ENCODE results near the gene TBX4. TPM values are rescaled to one million over a fixed set of nuclear protein-coding genes. Genes with fewer than 3 reads are reported as not detected.

The TBX4 gene
- total and polyA plus RNA-seq, 2 of the 13 experiments (the other 11 are each of a cell fraction or from before 2014, with no cell fraction given), result 0.11 to 1.1 TPM

GRCh38 chr17:61425682-61426481 is 26.3 kb upstream of the TBX4 start (continued):
- TF ChIP-seq JUNB (CRISPR knock-in tag; IDR thresholded peaks at IDR 0.05; ENCODE audit: borderline replicate concordance) (no peak), NFE2L2 (IDR thresholded peaks at IDR 0.05; ENCODE audit: low read length) (no peak), TEF (CRISPR knock-in tag; IDR thresholded peaks at IDR 0.05) (no peak), ZNF674 (CRISPR knock-in tag; IDR thresholded peaks at IDR 0.05; ENCODE audit: low read depth) (no peak), ZNF451 (CRISPR knock-in tag; IDR thresholded peaks at IDR 0.05) (no peak), FOXO1 (CRISPR knock-in tag; IDR thresholded peaks at IDR 0.05) (no peak), CBX2 (IDR thresholded peaks at IDR 0.05; ENCODE audit: low read depth, low read length) (no peak), CBX2 (CRISPR knock-in tag; IDR thresholded peaks at IDR 0.05; ENCODE audit: low read depth) (no peak), TCF12 (IDR thresholded peaks at IDR 0.05) (no peak), TCF12 (CRISPR knock-in tag; IDR thresholded peaks at IDR 0.05) (no peak), GATA4 (IDR thresholded peaks at IDR 0.05; ENCODE audit: borderline replicate concordance, low read depth) (no peak), E2F2 (CRISPR knock-in tag; IDR thresholded peaks at IDR 0.05; ENCODE audit: borderline replicate concordance) (no peak), ZNF615 (CRISPR knock-in tag; IDR thresholded peaks at IDR 0.05; ENCODE audit: borderline replicate concordance) (no peak), TFDP2 (CRISPR knock-in tag; IDR thresholded peaks at IDR 0.05) (no peak), ERF (CRISPR knock-in tag; IDR thresholded peaks at IDR 0.05) (peak; percentile 83; the same call in 1 of the 2 replicates), KLF12 (CRISPR knock-in tag; IDR thresholded peaks at IDR 0.05; ENCODE audit: borderline replicate concordance) (no peak), ZZZ3 (CRISPR knock-in tag; IDR thresholded peaks at IDR 0.05; ENCODE audit: borderline replicate concordance) (peak; percentile 61; the same call in 1 of the 2 replicates), ZNF737 (CRISPR knock-in tag; IDR thresholded peaks at IDR 0.05; ENCODE audit: borderline replicate concordance) (no peak), ATF5 (CRISPR knock-in tag; IDR thresholded peaks at IDR 0.05; ENCODE audit: low read depth) (no peak), RBAK (CRISPR knock-in tag; IDR thresholded peaks at IDR 0.05) (no peak), DRAP1 (CRISPR knock-in tag; IDR thresholded peaks at IDR 0.05) (no peak), DNMT1 (CRISPR knock-in tag; IDR thresholded peaks at IDR 0.05) (no peak), NR0B2 (CRISPR knock-in tag; IDR thresholded peaks at IDR 0.05) (no peak), SIX4 (CRISPR knock-in tag; IDR thresholded peaks at IDR 0.05) (no peak), ZSCAN12 (CRISPR knock-in tag; IDR thresholded peaks at IDR 0.05) (no peak)

Data from HepG2 (cell line).